Endothelial cell of umbilical vein (primary cell): ENCODE measurements around the gene TEX38.

ENCODE experiments used
- CTCF ChIP-seq, 2 donors: IDR thresholded peaks; 1 replicate in 1 of 2; 2 replicates in 1 of 2; pipeline ENCODE4 v1.5.1; 2011; ENCODE audit warnings: low read length in 2 of 2, mild to moderate bottlenecking in 2 of 2, moderate library complexity in 2 of 2, control low read depth in 1 of 2, inconsistent platforms in 1 of 2, low read depth in 1 of 2; ENCODE audit not compliant: insufficient read depth in 1 of 2; ENCODE audit errors: extremely low read depth in 1 of 2
- EZH2 ChIP-seq: IDR thresholded peaks from 2 replicates; pipeline ENCODE4 v1.6.1; 2012; ENCODE audit warnings: borderline replicate concordance, low read depth, mild to moderate bottlenecking, moderate library complexity, low read length, inconsistent platforms; ENCODE audit not compliant: severe bottlenecking
- FOS ChIP-seq: IDR thresholded peaks from 2 replicates; pipeline ENCODE4 v1.6.1; 2011; ENCODE audit warnings: mild to moderate bottlenecking, low read length, moderate library complexity, borderline replicate concordance; ENCODE audit not compliant: insufficient read depth
- MAX ChIP-seq: IDR thresholded peaks from 2 replicates; pipeline ENCODE4 v1.6.1; 2011; ENCODE audit not compliant: insufficient read depth, insufficient read length
- MYC ChIP-seq: IDR thresholded peaks from one replicate; pipeline ENCODE4 v1.6.1; 2011; ENCODE audit warnings: mild to moderate bottlenecking, low read depth, low read length
- POLR2A ChIP-seq: IDR thresholded peaks from 2 replicates; pipeline ENCODE4 v1.6.1; 2012; ENCODE audit warnings: low read depth, mild to moderate bottlenecking, control low read depth, low read length
- POLR2AphosphoS5 ChIP-seq: IDR thresholded peaks from 2 replicates; pipeline ENCODE4 v1.6.1; 2012; ENCODE audit warnings: low read depth, mild to moderate bottlenecking, control low read depth, low read length, moderate library complexity; ENCODE audit not compliant: insufficient read depth

- TF ChIP-seq CTCF (IDR thresholded peaks at IDR 0.05; ENCODE audit: extremely low read depth in 1 of 2, insufficient read depth in 1 of 2, low read depth in 1 of 2, low read length in 2 of 2) (no peak), POLR2AphosphoS5 (no peak), MYC (no peak), MAX (no peak), POLR2A (no peak), EZH2 (no peak), FOS (no peak)
These were observed 21.4 kb downstream of the TEX38 start for GRCh38 chr1:46692811-46693770.
